Bone marrow (tissue), 2 donors: ENCODE results near the gene ANAPC5.
"Not testable (repeated sequence)": the region's sequence is repeated elsewhere in the genome, so short reads cannot be mapped to it uniquely, and the experiment has no call there.

Experiments
- DNase-seq, 2 donors: peaks; one replicate each; lab custom pipeline; 2025; lab: John Stamatoyannopoulos, UW

ANAPC5 gene

GRCh38 chr12:121318121-121318520 is 34.1 kb downstream of the ANAPC5 start:
- no peak for DNase-seq

GRCh38 chr12:121314431-121314830 is 37.8 kb downstream of the ANAPC5 start:
- peak in 1 of 2 donors; percentile 15 for DNase-seq

GRCh38 chr12:121310231-121310630 is 42.0 kb downstream of the ANAPC5 start:
- DNase-seq: not testable (repeated sequence)

GRCh38 chr12:121307397-121307796 is 44.8 kb downstream of the ANAPC5 start:
- not testable (repeated sequence) for DNase-seq

DNA sequence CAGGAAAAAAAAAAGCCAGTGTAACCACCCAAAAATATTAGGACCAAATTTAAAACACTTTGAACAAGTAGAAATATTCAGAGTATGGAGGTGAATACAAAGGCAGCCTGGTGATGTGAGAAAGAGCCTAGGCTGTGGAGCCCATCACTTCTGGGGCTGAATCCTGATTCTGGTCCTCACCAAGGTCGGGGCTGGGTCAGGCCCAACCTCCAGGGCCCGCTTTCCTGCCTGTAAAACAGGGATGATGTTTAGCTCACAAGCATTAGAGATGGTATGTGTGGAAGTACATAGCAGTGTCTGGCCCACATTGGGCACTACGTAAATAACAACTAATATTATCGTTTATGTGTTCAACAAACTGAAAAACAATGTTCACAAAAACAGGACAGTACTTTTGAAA is 47.9 kb downstream of the ANAPC5 start:
- DNase-seq: no peak

DNA sequence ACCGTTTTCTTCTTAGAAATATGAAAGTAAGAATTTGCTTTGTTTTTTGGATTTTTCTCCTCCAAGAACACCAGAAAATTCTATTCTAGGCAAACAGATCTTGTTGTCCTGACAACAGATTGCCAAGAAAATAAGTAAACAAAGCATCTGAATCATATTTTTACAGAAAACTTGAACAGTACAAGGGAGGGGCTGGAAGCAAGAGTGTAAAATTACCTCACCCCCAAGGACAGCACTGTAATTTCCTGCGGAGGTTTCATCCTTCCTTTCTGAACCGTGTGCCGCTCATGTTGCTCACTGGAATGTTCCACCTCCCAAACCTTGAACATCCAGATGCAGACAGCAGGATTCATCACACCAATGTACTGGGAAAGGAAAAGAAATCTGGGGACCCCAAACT is 50.3 kb downstream of the ANAPC5 start:
- DNase-seq: no peak

DNA sequence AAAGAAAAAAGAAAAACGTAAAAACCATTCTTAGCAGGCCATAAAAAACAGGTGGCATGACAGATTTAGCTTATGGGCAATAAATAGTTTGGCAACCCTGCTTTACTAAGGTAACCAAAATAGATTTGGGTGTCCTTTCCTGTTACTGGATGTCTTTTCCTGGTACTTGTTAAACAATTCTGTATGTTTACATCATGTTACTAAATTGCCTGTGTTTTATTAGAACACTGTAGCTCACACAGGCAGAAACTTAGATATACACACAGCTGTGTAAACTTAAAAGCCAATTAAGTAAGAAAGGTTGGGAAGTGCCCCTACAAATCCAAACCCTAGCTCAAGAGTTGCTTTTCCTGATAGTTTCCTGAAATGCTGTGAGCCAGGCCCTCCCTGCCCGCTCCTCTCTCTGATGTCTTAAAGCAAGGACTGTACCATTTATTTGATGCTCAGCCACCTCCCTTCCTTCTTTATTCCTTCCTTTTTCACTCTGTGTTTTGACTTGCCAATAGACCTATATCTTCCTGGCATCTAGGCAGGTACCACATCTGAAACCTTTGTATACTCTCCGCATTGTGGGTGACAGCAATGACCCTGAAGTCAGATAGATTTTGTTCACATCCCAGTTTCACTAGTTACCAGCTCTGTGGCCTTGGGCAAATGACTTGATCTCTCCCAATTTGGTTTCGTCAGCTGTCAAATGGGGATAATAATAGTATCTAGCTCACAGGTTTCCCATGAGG is 52.0 kb downstream of the ANAPC5 start:
- no peak for DNase-seq

DNA sequence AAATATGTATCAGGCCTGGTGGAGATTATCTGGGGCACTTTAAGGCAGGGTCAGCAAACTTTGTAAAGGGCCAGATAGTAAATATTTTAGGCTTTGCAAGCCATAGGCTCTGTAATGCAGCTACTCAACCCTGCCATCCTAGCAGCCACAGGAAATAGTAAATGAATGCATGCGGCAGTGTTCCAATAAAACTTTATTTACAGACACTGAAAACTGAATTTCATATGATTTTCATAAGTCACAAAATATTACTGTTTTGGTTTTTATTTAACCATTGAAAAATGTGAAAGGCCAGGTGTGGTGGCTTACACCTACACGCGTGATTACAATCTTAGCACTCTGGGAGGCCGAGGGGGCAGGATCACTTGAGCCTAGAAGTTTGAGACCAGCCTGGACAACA is 52.5 kb downstream of the ANAPC5 start:
- DNase-seq: no peak

- DNase-seq: not testable (repeated sequence)
These were observed 53.8 kb downstream of the ANAPC5 start for GRCh38 chr12:121298411-121298810.

DNA sequence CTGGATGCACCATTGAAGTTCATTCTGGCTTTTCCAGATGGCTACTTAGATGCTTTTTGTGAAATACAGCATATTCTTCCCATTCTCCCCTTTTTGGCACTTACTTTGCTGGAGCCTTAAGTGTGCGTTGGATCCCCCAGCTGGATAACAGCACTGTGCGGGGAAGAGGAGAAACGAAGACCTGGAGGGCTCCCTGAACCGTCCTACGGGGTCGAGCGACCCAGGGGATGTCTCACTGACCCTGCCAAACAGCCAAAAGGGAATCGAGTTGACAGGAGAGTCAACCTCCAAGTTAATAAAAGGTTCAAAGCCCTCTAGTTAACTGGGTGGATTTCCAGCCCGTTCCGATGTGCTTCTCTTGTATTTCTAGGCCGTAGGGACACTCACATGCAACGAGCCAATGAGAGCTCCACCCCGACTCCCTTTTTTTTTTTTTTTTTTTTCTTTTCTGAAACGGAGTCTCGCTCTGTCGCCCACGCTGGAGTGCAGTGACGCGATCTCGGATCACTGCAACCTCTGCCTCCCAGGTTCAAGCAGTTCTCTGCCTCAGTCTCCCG is 54.7 kb downstream of the ANAPC5 start:
- no peak for DNase-seq

DNA sequence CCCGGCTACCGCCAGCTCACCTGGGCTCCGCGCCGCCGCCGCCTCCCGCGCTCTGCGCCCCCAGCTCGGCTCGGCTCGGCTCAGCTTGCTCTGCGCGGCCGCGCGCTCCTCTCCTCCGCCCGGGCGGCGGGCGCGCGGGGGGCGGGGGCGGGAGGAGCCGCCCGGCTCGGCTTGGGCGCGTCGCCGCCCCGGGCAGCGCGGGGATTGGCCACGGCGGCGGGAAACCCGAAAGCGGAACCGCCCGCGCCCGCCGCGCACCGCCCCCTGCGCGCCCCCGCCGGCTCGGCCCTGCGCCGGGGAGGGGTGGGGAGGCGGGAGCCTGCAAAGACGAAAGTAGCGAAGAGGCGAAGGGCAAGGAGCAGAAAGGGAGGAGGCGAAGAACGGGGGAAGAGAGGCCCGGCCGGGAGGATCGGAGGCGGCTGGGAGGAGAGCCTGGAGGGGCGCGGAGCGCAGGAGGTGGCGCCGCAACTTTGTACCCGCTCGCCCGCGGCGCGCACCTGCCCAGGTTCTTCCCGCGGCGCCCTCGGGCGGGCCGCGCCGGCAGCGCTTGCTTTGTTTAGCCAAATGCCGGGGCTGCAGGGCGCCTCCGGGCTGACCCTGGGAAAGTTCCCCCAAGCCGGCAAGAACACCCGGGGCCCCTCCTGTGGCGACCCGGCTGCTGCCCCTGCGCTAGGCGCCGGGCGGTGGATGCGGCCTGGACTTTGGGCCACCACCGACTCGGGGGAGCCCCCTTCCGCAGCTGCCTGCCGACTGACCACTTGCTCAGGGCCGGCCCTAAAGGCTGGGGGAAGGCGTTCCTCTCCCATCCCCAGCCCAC is 55.4 kb downstream of the ANAPC5 start, which contains the start of gene CAMKK2:
Gene CAMKK2, minus strand, starts transcription at position 92 of the 817 bp plus-strand sequence. CDS start 22,183 bp downstream, outside the sequence.
- DNase-seq: peak; percentile 73 to 85

DNA sequence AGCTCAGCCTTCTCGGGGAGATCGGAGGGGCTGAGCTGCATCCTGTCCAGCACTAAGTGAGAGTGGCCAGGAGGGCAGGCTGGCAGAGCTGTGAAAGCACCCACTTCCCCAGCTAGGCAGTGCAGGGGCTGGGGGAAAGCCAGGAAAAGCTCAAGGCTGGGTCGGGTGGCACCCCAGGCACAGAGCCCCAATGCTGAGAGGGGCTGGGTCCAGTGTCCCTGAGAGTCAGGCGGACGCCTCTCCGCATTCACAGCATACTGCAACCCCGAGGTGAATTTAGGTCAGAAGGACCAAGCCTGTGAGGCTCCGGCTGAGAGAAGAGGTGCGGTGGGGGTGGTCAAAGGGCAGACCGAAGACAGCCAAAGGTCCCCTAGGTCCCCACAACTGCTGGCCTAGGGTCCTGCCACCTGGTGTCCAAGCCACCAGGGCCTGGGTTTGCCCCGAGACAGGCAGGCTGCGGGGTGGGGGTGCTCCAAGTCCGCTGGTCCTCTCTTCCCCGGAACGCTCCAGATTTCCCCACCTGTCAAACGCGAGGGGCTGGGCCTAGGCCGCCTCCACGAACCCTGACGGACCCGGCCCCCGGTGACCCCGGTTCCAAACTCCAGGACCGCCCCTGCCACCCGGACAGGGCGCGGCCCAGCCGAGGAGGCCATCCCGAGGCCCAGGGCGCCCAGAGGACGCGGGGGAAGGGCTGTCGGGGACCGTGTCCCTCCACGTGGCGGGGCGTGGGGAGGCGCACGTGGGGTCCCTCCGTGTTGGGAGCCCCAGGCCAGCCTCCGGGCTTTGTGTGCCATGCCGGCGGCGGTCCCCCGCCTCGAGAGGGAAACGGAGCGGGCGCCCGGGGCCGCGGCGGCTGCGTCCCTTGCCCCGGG is 56.2 kb downstream of the ANAPC5 start:
- DNase-seq: peak in 1 of 2 donors; percentile 41

GRCh38 chr12:121295116-121295745 is 57.0 kb downstream of the ANAPC5 start:
- DNase-seq: peak in 1 of 2 donors; percentile 9

DNA sequence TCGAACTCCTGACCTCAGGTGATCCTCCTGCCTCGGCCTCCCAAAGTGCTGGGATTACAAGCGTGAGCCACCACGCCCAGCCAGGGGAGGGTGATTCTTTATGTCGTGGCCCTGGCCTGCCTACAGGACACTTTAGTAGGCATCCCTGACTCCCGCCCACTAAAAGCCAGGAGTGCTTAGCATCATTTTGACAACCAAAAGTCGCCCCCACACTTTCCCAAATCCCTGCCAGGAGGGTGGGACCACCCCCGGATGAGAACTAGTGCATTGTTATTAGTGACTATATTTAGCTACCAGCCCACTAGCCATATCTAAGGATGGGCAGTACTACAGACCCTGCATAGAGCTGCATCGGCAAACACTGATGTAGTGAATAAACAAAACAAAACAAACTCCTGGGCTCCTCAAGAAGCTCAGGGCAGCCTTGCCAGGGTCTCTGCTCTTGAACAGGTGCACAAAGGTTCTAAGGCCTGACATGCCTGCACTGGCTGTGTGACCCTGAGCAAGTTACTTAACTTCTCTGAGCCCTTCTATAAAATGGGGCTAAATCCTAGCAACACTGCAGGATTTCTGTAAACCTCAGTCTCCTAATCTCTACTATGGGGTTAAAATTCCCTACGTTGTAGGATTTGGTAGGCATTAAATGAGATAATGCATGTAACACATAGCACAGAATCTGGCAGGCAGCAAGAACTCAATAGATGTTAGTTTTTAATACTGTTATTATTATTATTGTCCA is 57.9 kb downstream of the ANAPC5 start:
- DNase-seq: no peak

- DNase-seq: no peak
These were observed 58.6 kb downstream of the ANAPC5 start for GRCh38 chr12:121293603-121294002.

DNA sequence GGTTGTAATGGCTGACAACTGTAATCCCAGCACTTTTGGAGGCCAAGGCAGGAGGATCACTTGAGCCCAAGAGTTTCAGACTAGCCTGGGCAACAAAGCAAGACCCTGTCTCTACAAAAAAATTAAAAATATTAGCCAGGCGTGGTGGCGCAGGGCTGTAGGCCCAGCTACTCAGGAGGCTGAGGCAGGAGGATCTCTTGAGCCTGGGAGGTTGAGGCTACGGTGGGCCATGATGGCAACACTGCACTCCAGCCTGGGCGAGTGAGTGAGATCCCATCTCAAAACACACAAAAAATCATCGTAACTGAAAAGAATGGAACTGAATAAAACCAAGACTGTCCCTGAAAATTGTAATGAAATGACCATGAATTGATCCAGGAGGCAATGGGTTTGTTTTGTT is 61.8 kb downstream of the ANAPC5 start:
- DNase-seq: no peak

DNA sequence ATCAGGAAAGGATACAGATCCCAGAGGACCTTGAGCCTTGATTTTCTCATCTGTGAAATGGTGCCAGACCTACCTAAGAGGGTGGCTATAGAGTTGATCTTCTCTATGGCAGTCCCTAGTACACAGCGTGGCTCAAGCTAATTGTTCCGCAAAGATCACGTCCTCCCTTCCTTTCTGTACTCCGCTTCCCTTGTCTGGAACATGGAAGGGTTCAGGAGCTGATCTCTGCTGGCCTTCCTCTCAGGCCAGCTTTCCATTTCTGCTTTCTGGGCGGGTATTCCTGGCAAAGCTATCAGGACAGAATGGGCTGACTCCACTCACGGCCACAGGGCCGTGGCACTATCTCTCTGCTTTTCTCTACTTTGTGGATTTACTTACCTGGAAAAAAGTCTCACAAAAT is 62.2 kb downstream of the ANAPC5 start:
- no peak for DNase-seq

DNA sequence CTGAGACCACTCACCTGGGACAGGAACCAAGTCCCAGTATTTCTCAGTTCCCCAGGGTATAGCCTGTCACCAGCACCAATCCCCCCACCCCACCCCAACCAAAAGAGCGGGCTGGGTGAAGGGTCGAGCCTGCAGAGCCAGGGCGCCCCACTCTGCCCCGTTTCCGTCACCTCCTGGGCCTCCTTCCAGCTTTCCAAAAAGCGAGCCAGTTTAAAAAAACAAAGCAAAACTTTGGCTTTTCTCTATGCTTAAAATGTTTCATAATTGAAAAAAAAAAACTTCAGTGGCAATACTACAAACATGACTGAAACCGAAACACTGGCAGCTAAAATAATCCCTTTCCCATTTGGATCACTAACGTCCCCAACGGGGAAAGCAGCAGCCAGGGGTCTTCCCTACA is 63.2 kb downstream of the ANAPC5 start:
- no peak for DNase-seq

GRCh38 chr12:121288158-121288845 is 63.9 kb downstream of the ANAPC5 start:
- peak in 1 of 2 donors; percentile 6 for DNase-seq
